NT2/D1 (cell line): ENCODE data around the gene PRAMEF1.
"Not testable (repeated sequence)": the region's sequence is repeated elsewhere in the genome, so short reads cannot be mapped to it uniquely, and the experiment has no call there.

Experiments
- DNase-seq: peaks from one replicate; pipeline ENCODE4 v3.0.0-alpha.2; 2011; ENCODE audit warnings: low read depth, low spot score
- H3K27me3 ChIP-seq: 2 replicates; pipeline ENCODE4 v1.6.0; 2011; ENCODE audit warnings: mild to moderate bottlenecking; ENCODE audit not compliant: insufficient read length, insufficient read depth
- H3K36me3 ChIP-seq: 2 replicates; pipeline ENCODE4 v1.6.1; 2011; ENCODE audit warnings: mild to moderate bottlenecking, low read length, mixed read lengths; ENCODE audit not compliant: insufficient read depth, insufficient read length
- H3K4me1 ChIP-seq: 2 replicates; pipeline ENCODE4 v1.5.1; 2011; ENCODE audit not compliant: insufficient read depth, insufficient read length
- H3K4me3 ChIP-seq: 2 replicates; pipeline ENCODE4 v1.5.1; 2011; ENCODE audit warnings: low read depth; ENCODE audit not compliant: insufficient read length
- H3K9ac ChIP-seq: 2 replicates; pipeline ENCODE4 v1.6.0; 2011; ENCODE audit warnings: low read depth; ENCODE audit not compliant: insufficient read length
- H3K9me3 ChIP-seq: 2 replicates; pipeline ENCODE4 v1.5.1; 2011; ENCODE audit warnings: mild to moderate bottlenecking, low read length; ENCODE audit not compliant: insufficient read depth
- SUZ12 ChIP-seq: IDR thresholded peaks from 2 replicates; pipeline ENCODE4 v1.6.1; 2011; ENCODE audit not compliant: insufficient read length, insufficient read depth; ENCODE audit errors: extremely low read depth
- YY1 ChIP-seq: IDR thresholded peaks from 2 replicates; pipeline ENCODE4 v1.6.1; 2011; ENCODE audit not compliant: insufficient read length, insufficient read depth
- ZNF274 ChIP-seq: IDR thresholded peaks from 2 replicates; pipeline ENCODE4 v1.6.1; 2011; ENCODE audit warnings: mild to moderate bottlenecking, low read depth, low read length

The PRAMEF1 gene

GRCh38 chr1:12791097-12791496 lies at the start of gene PRAMEF1:
TSS of gene PRAMEF1 (plus strand) at chr1:12791397. CDS start at chr1:12793228, 1,831 bp downstream.
- not testable (repeated sequence) for H3K9me3 ChIP-seq, H3K36me3 ChIP-seq, H3K4me3 ChIP-seq, DNase-seq, H3K4me1 ChIP-seq, H3K9ac ChIP-seq, H3K27me3 ChIP-seq

- no peak overlapping the region for H3K4me3 ChIP-seq
- no peaks in the 10 kb centered on the region for H3K4me1 ChIP-seq
- H3K27me3 ChIP-seq, result no peaks in the 10 kb centered on the region
- no peak overlapping the region for H3K9ac ChIP-seq
- no peaks in the 10 kb centered on the region for H3K36me3 ChIP-seq
- H3K9me3 ChIP-seq, result no peaks in the 10 kb centered on the region
- TF ChIP-seq YY1 (no peak), ZNF274 (no peak), SUZ12 (no peak)
- no peak for DNase-seq
Measured at GRCh38 chr1:12741946-12742345, 49.3 kb upstream of the PRAMEF1 start.

- no peaks in the 10 kb centered on the region for H3K36me3 ChIP-seq
- H3K9me3 ChIP-seq, result peaks cover 8% of the 10 kb centered on the region; the same call in 1 of the 2 replicates
- no peaks in the 10 kb centered on the region for H3K4me1 ChIP-seq
- H3K9ac ChIP-seq, result no peak overlapping the region
- no peak for DNase-seq
- TF ChIP-seq YY1, result no peak
- no peak for TF ChIP-seq ZNF274
- no peak for TF ChIP-seq SUZ12
- no peak overlapping the region for H3K4me3 ChIP-seq
- H3K27me3 ChIP-seq, result no peaks in the 10 kb centered on the region
Measured at GRCh38 chr1:12745126-12745991, 45.8 kb upstream of the PRAMEF1 start.

- H3K4me1 ChIP-seq, result no peaks in the 10 kb centered on the region
- no peaks in the 10 kb centered on the region for H3K27me3 ChIP-seq
- H3K9me3 ChIP-seq, result peaks cover 8% of the 10 kb centered on the region; the same call in 1 of the 2 replicates
- no peak within 1 kb of the TSS for H3K4me3 ChIP-seq
- TF ChIP-seq ZNF274 (no peak), YY1 (no peak), SUZ12 (no peak)
- no peaks in the 10 kb centered on the region for H3K36me3 ChIP-seq
- DNase-seq, result no peak
- H3K9ac ChIP-seq, result no peak within 1 kb of the TSS
Measured at GRCh38 chr1:12745992-12746323, 45.2 kb upstream of the PRAMEF1 start, which contains the start of gene CFAP107. TSS of gene CFAP107 (plus strand) at chr1:12746200. CDS start at chr1:12746431, 231 bp downstream.

GRCh38 chr1:12748778-12749355 lies 42.3 kb upstream of the PRAMEF1 start:
- H3K9me3 ChIP-seq, result peaks cover 8% of the 10 kb centered on the region; the same call in 1 of the 2 replicates
- H3K36me3 ChIP-seq, result no peaks in the 10 kb centered on the region
- TF ChIP-seq ZNF274 (no peak), SUZ12 (no peak), YY1 (no peak)
- no peak overlapping the region for H3K9ac ChIP-seq
- no peak for DNase-seq
- H3K4me1 ChIP-seq, result no peaks in the 10 kb centered on the region
- H3K27me3 ChIP-seq, result no peaks in the 10 kb centered on the region
- H3K4me3 ChIP-seq, result no peak overlapping the region

- DNase-seq, result no peak
- no peak overlapping the region for H3K4me3 ChIP-seq
- H3K4me1 ChIP-seq, result no peaks in the 10 kb centered on the region
- H3K9ac ChIP-seq, result no peak overlapping the region
- peaks cover 4% of the 10 kb centered on the region for H3K27me3 ChIP-seq
- no peak for TF ChIP-seq ZNF274
- TF ChIP-seq YY1, result no peak
- no peak for TF ChIP-seq SUZ12
- no peaks in the 10 kb centered on the region for H3K36me3 ChIP-seq
- no peaks in the 10 kb centered on the region for H3K9me3 ChIP-seq
Measured at GRCh38 chr1:12754738-12755137, 36.5 kb upstream of the PRAMEF1 start.

GRCh38 chr1:12756273-12756672 lies 34.9 kb upstream of the PRAMEF1 start:
- peaks cover 4% of the 10 kb centered on the region for H3K27me3 ChIP-seq
- no peak for TF ChIP-seq ZNF274
- TF ChIP-seq SUZ12, result no peak
- no peak for TF ChIP-seq YY1
- no peaks in the 10 kb centered on the region for H3K4me1 ChIP-seq
- no peak overlapping the region for H3K4me3 ChIP-seq
- H3K9me3 ChIP-seq, result no peaks in the 10 kb centered on the region
- DNase-seq, result no peak
- H3K36me3 ChIP-seq, result no peaks in the 10 kb centered on the region
- H3K9ac ChIP-seq, result no peak overlapping the region
